AG09309 (cell line): ENCODE results near the gene CALB2.
A peak's percentile ranks its signal among the peaks of the same experiment; 100 is the strongest.
"Not testable (repeated sequence)": the region's sequence is repeated elsewhere in the genome, so short reads cannot be mapped to it uniquely, and the experiment has no call there.

Source experiments
- DNase-seq: peaks from one replicate; pipeline ENCODE4 v3.0.0-alpha.2; 2010; ENCODE audit warnings: low read depth
- H3K4me3 ChIP-seq: 2 replicates; pipeline ENCODE4 v1.5.1; 2011; ENCODE audit warnings: mild to moderate bottlenecking, low read depth, low read length, moderate library complexity; ENCODE audit not compliant: control insufficient read depth
- CTCF ChIP-seq: IDR thresholded peaks from 2 replicates; pipeline ENCODE4 v1.5.1; 2011; ENCODE audit warnings: mild to moderate bottlenecking, low read depth, low read length, inconsistent platforms; ENCODE audit not compliant: insufficient read depth, control insufficient read depth; ENCODE audit errors: missing control alignments

The CALB2 gene, protein sequence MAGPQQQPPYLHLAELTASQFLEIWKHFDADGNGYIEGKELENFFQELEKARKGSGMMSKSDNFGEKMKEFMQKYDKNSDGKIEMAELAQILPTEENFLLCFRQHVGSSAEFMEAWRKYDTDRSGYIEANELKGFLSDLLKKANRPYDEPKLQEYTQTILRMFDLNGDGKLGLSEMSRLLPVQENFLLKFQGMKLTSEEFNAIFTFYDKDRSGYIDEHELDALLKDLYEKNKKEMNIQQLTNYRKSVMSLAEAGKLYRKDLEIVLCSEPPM

DNA sequence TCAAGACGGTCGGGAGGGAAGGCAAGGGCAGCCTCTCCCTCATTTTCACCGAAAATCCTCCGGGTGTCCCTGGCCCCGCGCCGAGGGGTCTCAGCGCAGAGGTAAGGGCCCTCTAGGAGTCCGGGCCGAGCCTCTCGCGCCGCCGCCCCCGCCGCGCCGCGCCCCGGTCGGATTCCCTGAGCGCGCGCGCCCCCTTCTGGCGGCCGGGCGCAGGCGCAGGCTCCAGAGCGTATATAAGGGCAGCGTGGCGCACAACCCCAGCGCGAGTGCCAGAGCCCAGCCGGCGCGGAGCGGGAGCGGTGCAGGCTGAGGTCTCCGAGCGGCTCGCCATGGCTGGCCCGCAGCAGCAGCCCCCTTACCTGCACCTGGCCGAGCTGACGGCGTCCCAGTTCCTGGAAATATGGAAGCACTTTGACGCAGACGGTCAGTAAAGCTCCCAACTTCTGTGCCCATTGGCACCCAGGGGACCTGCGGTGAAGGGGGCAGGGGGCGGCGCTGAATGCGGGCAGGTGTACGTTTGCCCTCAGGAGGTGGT is at the start of gene CALB2:
TSS of gene CALB2 (plus strand) at position 260 of the 535 bp plus-strand sequence. CDS start at position 330, 70 bp downstream.
- DNase-seq, result no peak
- peak within 1 kb of the TSS; percentile 32 for H3K4me3 ChIP-seq
- peak; percentile 66 for TF ChIP-seq CTCF

DNA sequence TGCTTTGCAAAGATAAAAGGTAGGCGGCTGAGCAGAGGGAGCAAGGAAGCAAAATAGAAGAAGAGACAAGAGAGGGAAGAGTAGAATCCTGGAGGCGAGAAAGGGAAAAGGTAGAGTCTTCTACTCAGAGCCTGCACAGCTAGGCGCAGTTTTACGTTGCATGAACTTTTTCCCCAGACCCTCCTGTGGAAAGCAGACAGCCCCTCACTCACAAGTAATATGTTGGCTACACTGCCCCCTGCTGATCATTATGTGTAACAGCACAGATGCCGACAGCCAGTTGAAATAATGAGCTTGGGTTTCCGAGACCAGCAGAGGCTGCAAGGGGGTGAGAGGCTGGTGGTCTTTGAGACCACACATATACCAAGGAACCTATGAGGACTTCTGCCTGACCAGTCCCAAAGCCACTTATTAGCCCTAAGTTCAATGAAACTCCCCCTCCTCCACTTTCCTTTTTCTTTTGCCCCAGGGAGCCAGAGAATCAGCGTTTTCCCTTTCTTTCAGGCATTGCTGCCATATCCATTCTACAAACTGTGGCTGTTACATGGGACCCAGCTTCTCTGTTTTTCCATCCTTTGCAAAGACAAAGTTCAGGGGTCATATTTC is 46.9 kb upstream of the CALB2 start:
- H3K4me3 ChIP-seq, result no peak overlapping the region
- DNase-seq, result no peak
- peak; percentile 79 for TF ChIP-seq CTCF

DNA sequence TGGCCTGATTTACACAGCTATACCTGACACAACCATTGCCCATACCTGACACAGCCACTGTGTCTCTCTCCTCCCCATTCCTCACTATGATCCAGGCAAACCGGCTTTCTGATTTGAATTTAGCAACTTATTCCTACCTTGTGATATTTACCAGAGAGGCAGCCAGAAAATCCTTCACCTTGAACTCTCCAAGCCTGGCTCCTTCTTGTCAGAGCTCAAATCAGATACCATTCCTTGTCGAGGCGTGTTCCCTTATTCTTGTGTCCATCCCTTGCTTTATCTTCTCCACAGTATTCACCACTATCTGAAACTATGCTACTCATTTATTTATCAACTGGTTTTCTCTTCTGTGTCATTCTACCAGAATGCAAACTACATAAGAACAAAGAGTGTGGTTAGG is 44.9 kb upstream of the CALB2 start:
- H3K4me3 ChIP-seq, DNase-seq: not testable (repeated sequence)

- DNase-seq, result no peak
- TF ChIP-seq CTCF, result no peak
- no peak overlapping the region for H3K4me3 ChIP-seq
These were observed 43.3 kb upstream of the CALB2 start for GRCh38 chr16:71315269-71315668.

DNA sequence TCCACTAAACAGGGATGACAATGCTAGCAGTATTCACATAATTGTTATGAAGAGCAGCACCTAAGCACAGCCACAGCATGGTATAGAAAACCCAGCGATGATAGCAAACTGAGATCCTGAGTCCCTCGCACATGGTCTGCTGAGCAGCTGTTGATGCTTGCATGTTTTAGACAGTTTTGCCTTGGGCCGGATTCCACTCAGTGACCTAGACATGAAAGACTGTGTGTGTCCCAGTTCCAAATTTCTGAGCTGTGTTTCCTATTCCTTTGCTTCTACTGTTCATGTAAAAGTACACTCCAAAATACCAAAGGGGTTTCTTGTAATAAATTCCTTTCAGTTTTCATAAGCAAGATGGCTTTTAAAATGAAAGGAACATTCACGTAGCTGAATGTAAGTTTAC is 38.5 kb upstream of the CALB2 start:
- TF ChIP-seq CTCF, result no peak
- DNase-seq, result no peak
- H3K4me3 ChIP-seq, result no peak overlapping the region

GRCh38 chr16:71327720-71328119 is 30.8 kb upstream of the CALB2 start:
- no peak overlapping the region for H3K4me3 ChIP-seq
- no peak for DNase-seq
- TF ChIP-seq CTCF, result no peak

GRCh38 chr16:71328151-71328550 is 30.4 kb upstream of the CALB2 start:
- H3K4me3 ChIP-seq, result no peak overlapping the region
- no peak for TF ChIP-seq CTCF
- DNase-seq, result no peak
